ENCODE results near the gene CHCHD6.

The CHCHD6 gene

DNA sequence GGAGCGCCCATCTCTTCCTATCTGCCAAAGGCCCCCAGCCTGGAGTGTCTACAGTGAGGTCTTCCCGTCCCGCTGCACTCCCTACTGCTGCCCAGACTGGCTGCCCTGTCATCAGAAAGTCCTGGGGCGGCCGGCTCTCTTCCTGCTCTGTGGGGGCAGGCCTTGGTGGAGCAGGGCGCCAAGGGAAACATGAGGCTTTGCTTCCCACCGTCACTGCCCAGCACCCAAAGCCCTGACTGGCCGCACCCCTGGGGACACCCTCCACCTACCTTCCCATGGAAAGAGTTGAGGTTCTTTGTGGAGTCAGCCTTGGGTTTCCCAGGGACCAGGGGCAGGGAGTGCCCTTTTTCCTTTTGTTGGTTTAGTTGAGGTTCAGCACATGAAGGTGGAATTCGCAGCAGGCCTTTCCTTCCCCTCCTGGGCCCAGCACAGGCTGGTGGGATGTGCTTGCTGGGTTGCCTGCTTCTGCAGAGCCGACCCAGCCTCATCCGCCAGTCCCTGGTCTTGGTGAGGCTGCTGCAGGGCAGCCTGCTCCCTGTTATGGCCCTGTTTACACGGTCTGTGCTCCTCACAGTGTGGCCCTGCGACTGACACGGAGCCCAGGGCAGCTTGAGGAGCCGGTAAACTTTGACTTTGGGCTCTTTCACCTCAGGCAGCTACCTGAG lies 227.0 kb downstream of the CHCHD6 start:
- no peak for DNase-seq

DNA sequence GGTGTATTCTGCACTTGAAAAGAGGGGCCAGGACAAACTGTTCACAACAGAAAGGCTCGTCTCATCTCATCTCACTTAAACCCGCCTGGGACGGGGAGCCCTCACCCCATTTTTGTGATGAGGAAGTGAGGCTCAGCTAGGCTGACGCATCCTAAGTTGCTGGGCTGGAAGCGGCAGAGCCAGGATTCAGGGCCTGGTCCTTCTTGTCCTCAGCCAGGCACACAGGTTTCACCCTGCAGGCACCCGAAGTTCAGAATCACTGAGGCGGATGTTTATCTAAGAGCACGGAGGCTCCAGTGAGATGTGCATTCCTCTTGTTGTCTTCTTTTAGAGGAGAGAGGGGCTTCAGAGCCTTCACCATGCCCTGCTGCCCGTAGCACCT lies 227.8 kb downstream of the CHCHD6 start:
- no peak for DNase-seq

DNA sequence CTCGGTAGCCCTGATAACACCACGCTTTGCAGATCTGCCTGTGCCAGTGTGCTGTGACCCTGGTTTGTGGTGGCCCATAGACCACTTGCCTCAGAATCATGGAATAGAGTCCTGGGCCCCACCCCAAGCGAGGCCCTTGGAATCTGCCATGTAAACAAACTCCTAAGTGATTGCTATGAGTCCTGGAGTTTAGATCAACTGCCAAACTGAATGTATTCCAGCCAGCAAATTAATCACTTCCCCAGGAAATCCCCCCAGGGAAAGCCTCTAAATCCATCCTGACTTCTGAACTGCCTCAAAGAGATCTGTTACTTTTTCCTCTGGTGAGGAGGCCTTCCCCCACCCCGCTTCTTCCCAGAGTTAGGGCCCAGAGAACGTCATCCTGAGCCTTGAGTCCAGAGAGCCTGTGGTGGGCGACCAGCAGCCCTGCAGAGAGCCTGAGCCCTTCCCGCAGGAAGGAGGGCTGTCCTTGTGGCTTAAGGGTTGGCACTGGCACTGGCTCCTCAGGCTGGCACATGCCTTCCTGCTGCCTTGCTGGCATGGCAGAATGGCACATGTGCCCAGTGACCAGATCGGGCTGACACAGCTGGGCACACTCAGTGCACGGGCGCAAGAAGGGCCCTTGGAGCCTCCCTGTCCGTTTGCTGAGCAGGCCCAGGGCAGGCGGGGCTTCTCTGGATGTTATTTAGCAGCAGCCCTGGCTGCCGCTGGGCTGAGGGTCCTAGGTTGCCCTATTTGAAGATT lies 228.3 kb downstream of the CHCHD6 start:
- no peak for DNase-seq

DNA sequence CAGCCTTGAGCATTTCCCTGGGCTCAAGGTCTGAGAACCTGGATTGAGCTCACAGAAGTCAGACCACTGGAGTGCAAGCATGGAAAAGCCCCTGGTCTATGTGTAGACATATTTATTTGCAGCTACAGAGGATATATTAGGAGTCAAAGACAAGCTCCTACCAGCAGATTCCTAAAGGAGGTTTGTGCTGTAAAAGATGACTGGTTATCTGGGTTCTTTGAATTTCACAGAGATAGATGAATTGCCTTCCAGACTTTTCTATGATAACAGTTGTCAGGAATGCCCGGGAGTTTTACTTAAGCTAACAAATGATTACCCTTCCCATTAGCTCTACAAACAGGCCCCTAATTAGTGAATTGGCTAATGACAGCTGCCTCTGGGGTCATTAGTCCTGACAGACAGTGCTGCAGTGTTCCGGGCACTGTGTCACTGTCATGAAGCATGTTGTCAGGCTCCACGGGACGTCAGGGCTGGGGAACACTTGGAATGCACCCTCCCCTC lies 230.0 kb downstream of the CHCHD6 start:
- DNase-seq, result no peak

DNA sequence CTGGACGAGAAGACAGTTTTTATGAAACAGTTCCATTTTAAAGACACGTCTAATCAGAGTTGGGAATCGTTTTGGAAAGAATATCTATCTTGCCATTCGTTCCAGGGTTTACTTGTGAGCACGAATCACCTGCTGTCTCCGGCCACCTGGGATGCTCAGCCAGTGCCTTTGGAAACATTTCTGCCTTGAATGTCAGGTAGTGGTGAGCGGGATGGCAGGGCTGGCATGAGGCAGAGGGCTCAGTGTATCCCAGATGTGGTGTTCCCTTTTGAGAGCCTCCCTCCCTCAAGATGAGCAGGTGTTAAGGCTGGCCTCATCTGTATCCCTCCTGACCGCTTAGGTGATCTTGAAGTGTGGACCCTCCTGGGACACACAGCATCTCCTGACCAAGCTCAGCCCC lies 231.0 kb downstream of the CHCHD6 start:
- DNase-seq, result no peak

DNA sequence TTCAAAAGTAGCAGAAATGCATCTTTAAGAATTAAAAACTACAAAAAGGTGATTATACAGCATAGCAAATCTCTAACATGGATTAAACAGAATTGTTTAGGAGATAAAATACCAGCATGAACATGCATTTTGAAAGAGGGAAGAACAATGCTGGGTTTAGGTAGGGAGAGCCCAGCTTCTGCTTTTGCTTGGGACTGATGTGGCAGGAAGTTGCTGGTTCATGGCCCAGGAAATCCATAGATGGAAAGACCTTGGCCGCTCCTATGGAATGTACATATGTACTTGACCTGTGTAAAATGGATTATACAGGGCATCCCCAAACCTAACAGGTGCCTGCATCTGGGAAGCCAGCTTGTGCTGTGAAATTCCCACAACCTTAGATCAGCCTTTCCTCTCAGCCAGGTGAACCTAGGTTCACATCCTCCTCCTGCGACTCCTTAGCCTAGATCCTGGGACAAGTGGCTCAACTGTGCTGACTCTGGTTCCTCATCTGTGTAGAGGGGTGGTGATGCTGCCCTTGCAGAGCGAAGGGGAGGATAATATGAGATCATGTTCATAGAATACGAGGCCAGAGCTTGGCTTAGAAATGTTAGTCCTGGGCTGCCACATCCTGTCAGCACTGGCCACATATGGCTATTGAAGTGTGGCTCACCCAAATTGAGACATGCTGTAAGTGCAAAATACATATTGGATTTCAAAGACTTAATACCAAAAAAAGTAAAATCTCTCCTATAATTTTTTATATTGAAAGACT lies 231.9 kb downstream of the CHCHD6 start:
- no peak for DNase-seq

DNA sequence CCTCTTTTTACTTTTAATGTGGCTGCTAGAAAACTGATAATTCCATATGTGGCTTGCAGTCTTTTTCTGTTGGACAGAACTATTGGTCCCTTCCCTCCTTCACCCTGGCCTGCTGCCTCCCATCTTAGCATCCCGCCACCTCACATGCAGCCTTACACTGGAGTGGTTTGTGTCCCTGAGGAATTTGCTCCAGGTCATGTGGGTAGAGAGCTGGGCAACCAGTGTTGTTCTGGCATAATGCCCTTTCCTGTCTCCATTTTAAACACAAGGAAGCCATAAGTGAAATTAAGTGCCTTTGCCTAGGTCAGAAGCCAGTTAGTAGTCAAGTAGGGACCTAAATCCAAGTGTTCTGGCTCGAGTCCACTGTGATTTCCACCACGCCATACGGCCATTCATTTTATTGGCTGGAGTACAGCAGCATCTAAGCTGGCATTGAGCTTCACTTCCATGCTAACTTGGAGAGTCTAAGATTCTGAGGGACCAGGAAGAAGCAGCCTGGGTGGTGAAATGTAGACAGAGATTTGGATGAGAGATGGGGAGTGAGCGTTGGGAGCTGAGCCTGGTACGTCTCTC lies 232.9 kb downstream of the CHCHD6 start:
- DNase-seq, result no peak

DNA sequence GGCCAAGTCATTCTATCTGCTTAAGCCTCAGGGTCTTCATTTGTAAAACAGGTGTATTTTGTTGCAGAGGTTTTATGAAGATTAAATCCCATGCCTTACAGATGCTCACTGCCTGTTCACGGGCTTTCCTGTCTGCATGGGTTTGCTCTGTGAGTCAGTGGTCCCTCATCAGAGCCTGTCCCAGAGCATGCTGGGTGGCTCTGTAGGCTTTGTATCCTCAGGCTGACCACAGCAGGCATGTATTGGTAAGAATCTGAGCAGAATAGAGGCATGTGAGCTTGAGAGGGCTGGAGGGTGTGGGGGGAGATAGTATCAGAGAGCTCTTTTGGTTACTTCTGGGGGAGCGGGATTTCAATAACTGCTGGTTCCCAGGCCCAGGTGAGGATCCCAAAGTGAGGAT lies 233.5 kb downstream of the CHCHD6 start:
- DNase-seq, result no peak

DNA sequence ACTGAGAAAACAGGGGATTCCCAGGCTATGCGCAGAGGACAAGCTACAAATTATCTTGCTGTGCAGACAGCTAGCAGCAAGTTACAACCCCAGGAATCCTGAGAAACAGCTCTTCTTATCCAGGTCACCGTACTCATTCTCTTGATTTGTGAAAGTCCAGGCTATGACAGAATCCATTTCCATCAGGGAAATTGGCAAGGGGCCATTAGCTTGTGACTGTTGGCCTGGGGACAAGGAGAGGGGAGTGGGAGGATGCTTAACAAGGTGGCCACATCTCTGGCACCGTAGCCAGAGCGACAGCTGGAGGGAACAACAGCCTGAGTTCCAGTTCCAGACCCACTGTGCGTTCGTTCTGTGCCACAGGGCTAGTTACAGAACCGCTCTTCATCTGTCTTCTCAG lies 233.9 kb downstream of the CHCHD6 start:
- no peak for DNase-seq

DNA sequence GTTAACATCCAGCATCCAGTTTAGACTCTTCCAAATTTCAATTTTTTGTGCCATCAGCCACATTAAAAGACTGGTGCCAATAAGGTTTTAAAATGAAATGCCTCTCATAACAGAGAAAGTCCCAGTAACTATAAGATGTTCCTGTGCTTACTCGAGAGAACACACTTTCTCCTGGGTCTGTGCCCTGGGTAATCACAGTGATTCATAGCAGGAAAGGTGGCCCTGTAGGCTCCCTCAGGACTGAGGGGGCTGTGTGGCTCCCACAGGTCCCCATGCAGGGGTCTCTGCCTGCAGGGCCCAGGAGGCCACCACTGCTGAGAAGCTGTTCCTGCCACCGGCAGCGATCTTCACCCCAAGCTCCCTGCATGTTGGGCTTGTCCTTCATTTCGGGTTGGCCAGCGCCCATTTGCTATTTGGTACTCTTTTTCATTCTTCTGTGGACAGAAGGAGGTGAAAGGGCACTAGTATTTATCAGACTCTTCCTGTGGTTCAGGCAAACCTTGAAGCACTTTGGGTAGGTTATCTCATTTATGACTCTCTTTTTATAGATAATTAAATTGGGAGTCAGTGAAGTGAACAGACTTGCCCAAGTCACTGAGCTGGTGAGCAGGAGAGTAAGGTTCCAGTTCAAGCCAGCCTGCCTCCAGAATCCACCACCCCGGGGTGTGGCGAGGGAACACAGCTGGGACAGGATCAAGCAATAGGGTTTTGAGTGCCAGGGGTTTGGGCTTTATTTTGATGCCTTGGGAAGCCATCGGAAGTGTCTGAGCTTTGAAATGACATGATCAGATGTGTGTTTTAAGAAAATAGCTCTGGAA lies 234.7 kb downstream of the CHCHD6 start:
- no peak for DNase-seq

DNA sequence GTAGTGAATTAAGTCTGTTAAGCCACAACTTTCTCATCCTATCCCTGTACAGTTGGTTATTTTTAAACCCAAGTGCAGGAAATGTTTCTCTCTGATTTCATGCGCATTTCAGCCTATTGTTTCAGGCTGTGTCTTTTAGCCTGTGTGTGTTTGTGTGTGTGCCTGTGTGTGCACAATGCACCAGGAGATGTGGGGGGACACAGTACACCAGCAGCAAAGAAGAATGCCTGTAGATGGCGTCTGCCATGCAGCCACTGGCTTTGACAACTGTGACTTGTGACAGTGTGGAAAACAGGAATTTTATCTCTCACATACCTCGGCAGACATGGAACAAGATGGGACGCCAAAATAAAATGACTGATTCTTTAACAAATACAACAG lies 235.3 kb downstream of the CHCHD6 start:
- no peak for DNase-seq

DNA sequence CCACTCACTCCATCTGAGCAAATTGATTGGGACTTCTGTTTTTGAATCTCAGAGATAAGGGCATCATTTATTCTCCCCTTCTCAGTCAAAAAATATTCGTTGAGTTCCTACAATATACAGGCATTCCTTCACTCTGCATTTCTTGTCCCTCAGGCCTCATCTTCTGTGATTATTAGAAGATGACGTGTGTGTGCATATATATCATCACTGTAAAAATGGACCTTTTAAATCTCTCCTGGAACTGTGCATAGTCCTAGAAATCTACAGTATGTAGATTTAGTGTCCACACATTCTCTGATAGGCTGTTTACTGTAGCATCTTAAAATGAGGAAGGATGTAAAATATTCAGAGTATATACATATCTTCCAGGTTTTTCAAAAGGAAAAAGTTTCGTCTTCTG lies 235.7 kb downstream of the CHCHD6 start:
- no peak for DNase-seq

DNA sequence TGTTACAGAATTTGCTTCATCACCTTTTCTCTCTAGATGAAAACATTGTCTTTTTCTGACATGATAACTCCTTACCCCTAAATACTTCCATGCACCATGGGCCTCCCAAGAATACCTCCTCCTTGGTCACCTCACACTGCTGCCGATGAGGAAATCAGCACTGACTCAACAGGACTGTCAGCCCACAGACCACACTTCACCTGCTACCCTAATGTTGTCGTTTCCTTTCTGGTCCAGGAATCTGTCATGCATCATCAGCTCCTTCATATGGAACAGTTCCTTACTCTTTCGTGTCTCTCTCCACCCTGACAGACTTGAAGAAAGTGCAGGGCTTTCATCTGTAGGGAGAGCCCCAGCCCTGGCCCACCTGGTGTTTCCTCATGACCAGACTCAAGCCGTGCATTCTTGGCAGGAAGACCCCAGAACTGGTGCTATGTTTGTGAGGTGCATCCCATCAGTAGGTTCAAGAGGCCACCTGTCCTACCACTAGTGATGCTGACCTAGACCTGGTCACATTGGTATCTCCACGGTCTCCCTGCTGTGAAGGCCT lies 237.8 kb downstream of the CHCHD6 start:
- DNase-seq, result no peak

DNA sequence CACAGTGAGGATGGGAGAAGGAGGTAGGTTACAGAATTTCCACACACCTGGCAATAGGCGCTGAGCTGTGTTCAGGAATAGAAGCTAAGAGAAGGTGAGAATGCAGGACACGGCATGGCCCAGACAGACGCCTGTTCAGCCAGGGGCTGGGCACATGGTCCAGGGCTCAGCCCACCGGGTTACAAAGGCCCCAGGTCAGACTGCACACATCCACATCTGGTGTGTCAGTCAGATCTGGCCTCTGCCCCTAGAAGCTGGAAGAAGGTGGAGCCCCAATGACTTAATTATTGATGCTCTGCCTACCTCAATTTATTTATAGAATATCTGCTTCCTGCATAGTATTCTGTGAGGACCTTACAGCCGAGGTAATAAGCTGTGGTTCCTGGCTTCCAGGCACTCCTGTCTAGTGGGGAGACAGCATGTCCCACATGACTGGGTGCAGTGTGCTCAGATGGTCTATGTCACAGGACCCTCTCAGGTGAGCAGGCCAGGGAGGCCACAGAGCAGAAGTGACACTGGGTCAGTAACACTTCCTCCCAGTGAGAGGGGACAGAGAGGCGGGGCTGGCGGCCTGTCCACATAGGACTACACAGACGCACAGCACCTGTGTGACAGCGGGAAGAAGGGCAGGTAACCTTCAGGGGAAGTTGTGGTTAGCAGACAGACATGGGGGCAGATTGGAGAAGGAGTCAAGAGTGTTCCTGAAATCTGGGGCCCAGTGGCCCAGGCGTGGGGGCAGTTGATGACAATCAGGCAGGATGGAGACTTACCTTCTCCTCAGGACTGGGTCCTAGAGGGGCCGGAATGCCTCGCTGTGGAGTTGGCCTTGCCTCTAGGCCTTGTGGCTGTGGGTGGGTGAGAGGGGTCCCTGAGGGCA lies 240.3 kb downstream of the CHCHD6 start:
- no peak for DNase-seq

DNA sequence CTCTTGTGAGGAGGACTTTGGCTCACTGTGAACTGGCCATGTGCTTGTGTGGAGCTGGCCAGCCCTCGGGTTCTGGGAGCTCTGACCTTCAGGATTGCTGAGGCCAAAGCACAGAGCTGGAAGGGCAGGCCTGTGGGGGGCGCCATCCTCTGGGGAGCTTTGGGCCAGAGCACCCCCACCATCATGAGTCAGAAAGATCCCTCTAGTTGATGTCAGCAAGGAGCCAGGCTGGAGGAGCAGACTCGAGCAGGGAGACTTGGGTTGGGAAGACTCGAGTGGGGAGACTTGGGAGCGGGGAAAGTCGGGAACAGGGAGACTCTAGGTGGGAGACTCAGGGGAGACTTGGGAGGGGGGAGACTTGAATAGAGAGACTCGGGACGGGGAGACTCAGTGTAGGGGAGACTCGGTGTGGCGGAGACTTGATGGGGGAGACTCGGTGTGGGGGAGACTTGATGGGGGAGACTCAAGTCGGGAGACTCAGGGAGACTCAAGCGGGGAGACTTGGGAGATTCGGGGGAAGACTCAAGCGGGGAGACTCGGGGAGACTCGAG lies 241.2 kb downstream of the CHCHD6 start:
- DNase-seq, result no peak

DNA sequence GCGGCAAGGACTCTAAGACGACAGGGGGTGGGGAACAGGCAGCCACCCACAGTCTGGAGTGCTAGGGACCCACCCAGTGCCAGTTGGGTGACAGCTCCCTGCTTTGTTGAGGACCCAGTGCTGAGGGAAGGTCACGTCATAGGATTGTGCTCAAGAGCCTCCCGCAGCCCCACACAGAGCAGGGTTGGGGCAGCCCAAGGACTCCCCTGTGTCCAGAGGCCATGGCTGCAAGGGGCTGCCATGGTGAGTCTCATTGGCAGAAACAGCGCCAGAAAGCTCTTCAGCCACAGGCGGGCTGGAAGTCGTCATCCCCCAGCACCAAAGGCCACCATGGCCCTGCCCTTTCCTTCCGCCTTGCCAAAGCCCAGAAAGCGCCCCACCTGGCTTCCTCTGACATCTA lies 241.9 kb downstream of the CHCHD6 start:
- DNase-seq, result no peak

DNA sequence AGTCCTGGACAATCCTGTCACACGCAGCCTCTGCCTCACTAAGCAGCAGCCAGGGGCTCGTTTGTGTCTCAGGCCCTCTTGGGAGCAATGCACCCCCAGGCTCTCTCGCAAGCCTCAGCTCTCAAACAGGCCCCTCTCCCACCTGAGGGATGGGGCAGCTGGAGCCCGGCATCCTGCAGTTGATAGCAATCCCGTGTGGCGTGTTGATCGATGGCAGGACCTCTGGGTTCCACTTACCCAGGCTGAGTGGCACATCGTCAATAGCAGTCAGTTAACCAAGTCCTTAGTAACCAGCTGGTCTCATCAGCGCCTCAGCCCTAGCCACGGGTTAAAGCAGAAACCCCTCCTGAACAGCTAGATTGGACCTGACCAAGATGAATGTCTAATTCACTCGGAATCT lies 242.4 kb downstream of the CHCHD6 start:
- no peak for DNase-seq

DNA sequence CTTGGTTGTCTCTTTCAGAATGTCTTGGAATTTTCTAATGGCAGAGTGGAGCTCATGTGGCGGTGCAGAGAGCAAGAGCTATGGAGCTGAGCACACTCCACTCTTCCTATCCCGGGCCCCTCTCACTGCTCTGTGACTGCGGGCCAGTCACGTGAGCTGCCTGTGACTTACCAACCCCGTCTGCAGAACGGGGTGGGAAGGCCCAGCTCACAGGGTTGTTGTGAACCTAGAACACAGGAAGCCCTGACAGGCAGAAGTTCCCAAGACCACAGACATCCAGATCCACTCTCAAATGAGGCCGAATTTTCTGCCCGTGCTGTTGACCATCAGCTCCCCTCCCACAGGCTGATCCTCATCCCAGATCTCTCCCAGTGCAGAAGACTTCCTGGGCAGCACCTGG lies 243.4 kb downstream of the CHCHD6 start:
- DNase-seq, result no peak

DNA sequence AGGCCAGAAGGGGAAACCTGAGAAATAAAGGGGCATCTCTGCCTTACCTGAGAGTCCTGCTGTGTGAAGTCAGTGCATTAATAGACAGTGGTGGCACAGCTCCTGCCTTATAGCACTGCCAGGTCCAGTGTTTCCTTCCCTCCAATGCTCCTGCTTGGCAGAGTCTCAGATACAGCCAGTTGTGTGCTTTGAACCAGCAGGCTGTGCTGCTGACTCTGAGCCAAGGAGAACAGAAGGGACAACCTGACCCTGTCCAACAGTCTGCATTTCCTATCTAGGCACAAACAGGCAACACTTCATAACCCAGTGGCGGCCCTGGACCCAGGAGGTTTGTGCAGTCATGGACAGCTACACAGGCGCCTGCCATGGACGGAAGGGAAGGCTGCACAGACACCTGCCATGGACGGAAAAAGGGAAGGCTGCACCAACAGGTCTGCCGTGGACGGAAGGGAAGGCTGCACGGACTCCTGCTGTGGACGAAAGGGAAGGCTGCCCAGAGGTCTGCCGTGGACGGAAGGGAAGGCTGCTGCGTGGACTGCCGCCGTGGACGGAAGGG lies 245.0 kb downstream of the CHCHD6 start:
- DNase-seq, result no peak

DNA sequence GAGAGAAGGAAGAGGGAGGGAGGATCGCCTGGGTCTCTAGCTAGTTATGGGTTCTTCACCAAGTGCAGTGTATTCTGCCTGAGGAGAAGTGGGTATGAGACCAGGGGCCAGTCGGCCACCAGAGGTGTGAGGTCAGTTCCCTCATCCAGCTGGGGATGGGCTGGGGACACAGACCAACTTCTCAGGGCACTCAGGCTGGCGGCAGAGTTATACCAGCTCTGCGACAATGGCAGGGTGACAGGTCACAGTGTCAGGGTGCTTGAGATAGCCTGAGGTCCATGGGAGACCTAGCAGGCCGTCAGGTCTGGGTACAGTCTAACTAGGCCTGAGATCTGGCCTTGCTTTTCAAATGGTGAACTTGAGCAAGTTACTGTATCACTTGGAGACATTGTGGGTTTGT lies 247.5 kb downstream of the CHCHD6 start:
- DNase-seq, result no peak

All from activated CD4-positive, alpha-beta T cell treated with anti-CD3 and anti-CD28 coated beads, Interleukin-2, amount 50 U/mL, for 4 hours (primary cell).